ENCODE measurements around the gene TUG1.

DNA sequence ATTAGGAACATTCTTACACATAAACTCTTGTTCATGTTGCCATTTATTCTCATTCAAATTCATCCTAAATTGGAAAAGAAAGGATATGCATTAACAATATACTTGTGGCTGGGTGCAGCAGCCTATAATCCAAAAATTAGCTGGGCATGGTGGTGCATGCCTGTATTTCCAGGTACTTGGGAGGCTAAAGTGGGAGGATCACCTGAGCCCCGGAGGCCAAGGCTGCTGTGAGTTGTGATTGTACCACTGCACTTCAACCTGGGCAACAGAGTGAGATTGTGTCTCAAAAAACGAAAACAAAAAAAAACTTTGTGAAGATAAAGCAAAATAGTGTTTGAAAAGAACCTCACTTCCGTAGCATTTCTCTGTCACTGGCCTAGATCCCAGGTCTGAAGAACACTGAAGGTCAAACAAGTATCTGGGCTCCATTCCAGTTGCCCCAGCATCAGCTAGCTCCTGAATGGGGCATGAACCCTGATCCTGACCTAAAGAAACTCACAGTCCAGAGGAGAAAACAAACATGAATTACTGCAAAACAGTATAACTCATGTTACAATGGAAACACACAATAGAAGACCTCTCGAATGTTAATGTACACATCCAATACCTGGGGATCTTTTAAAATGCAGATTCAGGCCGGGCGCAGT is 32.2 kb downstream of the TUG1 start:
- TF ChIP-seq CTCF (IDR thresholded peaks at IDR 0.05; ENCODE audit: extremely low read depth in 1 of 2, insufficient read depth in 1 of 2, low read depth in 1 of 2, low read length in 2 of 2), result no peak
- no peak for TF ChIP-seq POLR2A (IDR thresholded peaks at IDR 0.05; ENCODE audit: low read depth, low read length)
- no peak for TF ChIP-seq JUN (IDR thresholded peaks at IDR 0.05; ENCODE audit: borderline replicate concordance, insufficient read depth, insufficient read length, low read depth)
- TF ChIP-seq EZH2 (IDR thresholded peaks at IDR 0.05; ENCODE audit: borderline replicate concordance, low read depth, low read length, severe bottlenecking), result no peak
- TF ChIP-seq MAX (IDR thresholded peaks at IDR 0.05; ENCODE audit: insufficient read depth, insufficient read length), result no peak
